Stimulated activated CD8-positive, alpha-beta memory T cell treated with anti-CD3 and anti-CD28 coated beads, Interleukin-2, amount 100 ng/mL, for 1 hour (primary cell): ENCODE measurements around the gene ARF1.

Experiments used
- DNase-seq, 2 donors: peaks; one replicate each; pipeline ENCODE4 v3.0.0-alpha.2; 2020; ENCODE audit warnings: low read depth in 2 of 2

Gene ARF1

GRCh38 chr1:228087771-228088251, 5.3 kb downstream of the ARF1 start:
- no peak for DNase-seq

- no peak for DNase-seq
These were observed 6.3 kb downstream of the ARF1 start for GRCh38 chr1:228088586-228089498.

- DNase-seq: no peak
These were observed 7.2 kb downstream of the ARF1 start for GRCh38 chr1:228089519-228090380.

- no peak for DNase-seq
These were observed 8.1 kb downstream of the ARF1 start for GRCh38 chr1:228090613-228091081.

- DNase-seq: no peak
These were observed 8.6 kb downstream of the ARF1 start for GRCh38 chr1:228091084-228091483.

- no peak for DNase-seq
These were observed 10.0 kb downstream of the ARF1 start for GRCh38 chr1:228092342-228093049.

- no peak for DNase-seq
These were observed 10.8 kb downstream of the ARF1 start for GRCh38 chr1:228093050-228093906.

- no peak for DNase-seq
These were observed 12.0 kb downstream of the ARF1 start for GRCh38 chr1:228094432-228095016.

- DNase-seq: no peak
These were observed 12.7 kb downstream of the ARF1 start for GRCh38 chr1:228095161-228095560.

GRCh38 chr1:228095938-228096337, 13.4 kb downstream of the ARF1 start:
- DNase-seq: no peak

GRCh38 chr1:228096416-228097332, 14.2 kb downstream of the ARF1 start:
- no peak for DNase-seq

GRCh38 chr1:228097333-228098081, 15.0 kb downstream of the ARF1 start:
- no peak for DNase-seq

GRCh38 chr1:228098323-228098931, 15.9 kb downstream of the ARF1 start:
- DNase-seq: no peak

GRCh38 chr1:228099331-228099732, 16.8 kb downstream of the ARF1 start:
- DNase-seq: no peak

- DNase-seq: no peak
These were observed 18.5 kb downstream of the ARF1 start for GRCh38 chr1:228100822-228101613.

- no peak for DNase-seq
These were observed 19.1 kb downstream of the ARF1 start for GRCh38 chr1:228101614-228101993.
